HEK293T (cell line): Measurements from ENCODE around the gene AMER3.

ENCODE experiments used
- CTCF ChIA-PET: fragments of 350-600 bp; formaldehyde crosslinking; extraction: SDS; loops from one replicate; lab custom pipeline; 2021; ENCODE audit warnings: antibody characterized with exemption, inconsistent platforms; lab: Yijun Ruan, JAX
- POLR2A ChIA-PET: fragments of 350-600 bp; formaldehyde crosslinking; extraction: SDS; loops from one replicate; lab custom pipeline; 2020; ENCODE audit warnings: antibody characterized with exemption, inconsistent platforms; lab: Yijun Ruan, JAX
- DNase-seq: peaks from one replicate; pipeline ENCODE4 v3.0.0; 2012; ENCODE audit warnings: mixed read lengths; ENCODE audit errors: extremely low spot score
- ARNT ChIP-seq: fragments of 450-650 bp; IDR thresholded peaks from 2 replicates; pipeline ENCODE4 v1.6.1; 2017; ENCODE audit warnings: mild to moderate bottlenecking
- BHLHE40 ChIP-seq: fragments of 450-650 bp; IDR thresholded peaks from 2 replicates; pipeline ENCODE4 v1.6.1; 2016; ENCODE audit warnings: mild to moderate bottlenecking, moderate library complexity, borderline replicate concordance
- CTBP1 ChIP-seq: fragments of 450-650 bp; IDR thresholded peaks from 2 replicates; pipeline ENCODE4 v1.6.1; 2016; ENCODE audit warnings: borderline replicate concordance
- ELF4 ChIP-seq: fragments of 450-650 bp; IDR thresholded peaks from 2 replicates; pipeline ENCODE4 v1.6.1; 2017; ENCODE audit warnings: antibody characterized with exemption
- FOXA1 ChIP-seq: fragments of 450-650 bp; IDR thresholded peaks from 2 replicates; pipeline ENCODE4 v1.6.1; 2016; ENCODE audit warnings: mild to moderate bottlenecking
- FOXK2 ChIP-seq: fragments of 450-650 bp; IDR thresholded peaks from 2 replicates; pipeline ENCODE4 v1.6.1; 2016; ENCODE audit warnings: mild to moderate bottlenecking
- FOXM1 ChIP-seq: fragments of 450-650 bp; IDR thresholded peaks from 2 replicates; pipeline ENCODE4 v1.6.1; 2017; ENCODE audit warnings: mild to moderate bottlenecking, borderline replicate concordance
- HDGF ChIP-seq: fragments of 450-650 bp; IDR thresholded peaks from 2 replicates; pipeline ENCODE4 v1.6.1; 2017; ENCODE audit warnings: antibody characterized with exemption, borderline replicate concordance
- L3MBTL2 ChIP-seq: fragments of 450-650 bp; conservative IDR thresholded peaks from 2 replicates; pipeline ENCODE4 v1.6.1; 2016; ENCODE audit warnings: mild to moderate bottlenecking
- LEF1 ChIP-seq: fragments of 450-650 bp; IDR thresholded peaks from 2 replicates; pipeline ENCODE4 v1.6.1; 2017; ENCODE audit warnings: mild to moderate bottlenecking, borderline replicate concordance
- NFRKB ChIP-seq: fragments of 450-650 bp; IDR thresholded peaks from 2 replicates; pipeline ENCODE4 v1.6.1; 2016; ENCODE audit warnings: mild to moderate bottlenecking, moderate library complexity
- PKNOX1 ChIP-seq: fragments of 450-650 bp; IDR thresholded peaks from 2 replicates; pipeline ENCODE4 v1.6.1; 2016
- SP1 ChIP-seq: fragments of 450-650 bp; IDR thresholded peaks from 2 replicates; pipeline ENCODE4 v1.6.1; 2017
- SUZ12 ChIP-seq: fragments of 450-650 bp; IDR thresholded peaks from 2 replicates; pipeline ENCODE4 v1.6.1; 2016; ENCODE audit warnings: mild to moderate bottlenecking
- TARDBP ChIP-seq: fragments of 450-650 bp; IDR thresholded peaks from 2 replicates; pipeline ENCODE4 v1.6.1; 2016
- ZNF384 ChIP-seq: fragments of 450-650 bp; IDR thresholded peaks from 2 replicates; pipeline ENCODE4 v1.6.1; 2016

The AMER3 gene

GRCh38 chr2:130735200-130735599, 20.1 kb upstream of the AMER3 start:
- CTCF ChIA-PET: no interaction called here
- no peak for DNase-seq
- no peak for TF ChIP-seq LEF1
- no peak for TF ChIP-seq TARDBP
- TF ChIP-seq FOXA1: no peak
- no peak for TF ChIP-seq SP1
- TF ChIP-seq BHLHE40: no peak
- TF ChIP-seq HDGF: no peak
- no peak for TF ChIP-seq SUZ12
- TF ChIP-seq ELF4: no peak
- no peak for TF ChIP-seq FOXM1
- TF ChIP-seq ZNF384: no peak
- TF ChIP-seq L3MBTL2: no peak
- no peak for TF ChIP-seq NFRKB
- POLR2A ChIA-PET: no interaction called here

GRCh38 chr2:130736487-130736886, 18.9 kb upstream of the AMER3 start:
- ChIA-PET POLR2A (interaction anchor here (2.0 kb wide), 1 partner anchor 9 kb away, joined by 7 read pairs; no protein-coding TSS in a partner anchor), CTCF (no interaction called here)
- TF ChIP-seq FOXK2 (no peak), PKNOX1 (no peak), SP1 (no peak), NFRKB (no peak)
- no peak for DNase-seq

GRCh38 chr2:130737592-130737991, 17.7 kb upstream of the AMER3 start:
- TF ChIP-seq PKNOX1 (no peak), SUZ12 (no peak), FOXA1 (no peak), LEF1 (no peak), TARDBP (no peak), HDGF (no peak), BHLHE40 (no peak), SP1 (no peak), FOXK2 (no peak), NFRKB (no peak), CTBP1 (no peak), FOXM1 (no peak), ZNF384 (no peak), ARNT (no peak), L3MBTL2 (no peak)
- DNase-seq: no peak
- POLR2A ChIA-PET: interaction anchor here (2.0 kb wide), 1 partner anchor 10 kb away, joined by 7 read pairs; no protein-coding TSS in a partner anchor
- CTCF ChIA-PET: no interaction called here

- TF ChIP-seq FOXA1: no peak
- CTCF ChIA-PET: no interaction called here
Measured at GRCh38 chr2:130740671-130741070, 14.7 kb upstream of the AMER3 start.

GRCh38 chr2:130743278-130743677, 12.1 kb upstream of the AMER3 start:
- POLR2A ChIA-PET: no interaction called here
- CTCF ChIA-PET: no interaction called here
- DNase-seq: no peak
- no peak for TF ChIP-seq BHLHE40
- no peak for TF ChIP-seq ELF4
- TF ChIP-seq PKNOX1: no peak
- no peak for TF ChIP-seq L3MBTL2
- no peak for TF ChIP-seq FOXA1
- TF ChIP-seq SP1: no peak
- no peak for TF ChIP-seq ZNF384
- TF ChIP-seq FOXM1: no peak
- TF ChIP-seq SUZ12: no peak
- no peak for TF ChIP-seq TARDBP
- no peak for TF ChIP-seq LEF1
- TF ChIP-seq CTBP1: no peak
- no peak for TF ChIP-seq ARNT
- no peak for TF ChIP-seq NFRKB
- TF ChIP-seq HDGF: no peak
- no peak for TF ChIP-seq FOXK2

More at GRCh38 chr2:130740671-130741070, 14.7 kb upstream of the AMER3 start:
- POLR2A ChIA-PET: no interaction called here
- no peak for DNase-seq

- POLR2A ChIA-PET: no interaction called here
- no peak for DNase-seq
- CTCF ChIA-PET: no interaction called here
- TF ChIP-seq NFRKB (no peak), ARNT (no peak), PKNOX1 (no peak), CTBP1 (no peak), TARDBP (no peak), L3MBTL2 (no peak), SP1 (no peak), ELF4 (no peak), FOXA1 (no peak), HDGF (no peak), SUZ12 (no peak), BHLHE40 (no peak), LEF1 (no peak), FOXM1 (no peak), ZNF384 (no peak), FOXK2 (no peak)
Measured at GRCh38 chr2:130744287-130745117, 10.8 kb upstream of the AMER3 start.
